WTC11 (cell line): ENCODE results near the gene CYP19A1. TPM values are rescaled to one million over a fixed set of nuclear protein-coding genes. Genes with fewer than 3 reads are reported as not detected.

ENCODE experiments used
- ATAC-seq: fragments of 200-7000 bp; cut with Tn5 transposase; 2 replicates; pipeline ENCODE4 v1.10.0; 2021; ENCODE audit warnings: mild to moderate bottlenecking, moderate library complexity
- CTCF ChIA-PET: fragments of 300-600 bp; sonication (Branson Sonifier 250); formaldehyde crosslinking; loops from one replicate; lab custom pipeline; 2021; ENCODE audit warnings: antibody characterized with exemption; lab: Charles Lee
- POLR2A ChIA-PET: fragments of 350-600 bp; sonication (Branson Sonifier 250); formaldehyde crosslinking; loops from one replicate; lab custom pipeline; 2021; ENCODE audit warnings: antibody characterized with exemption; lab: Charles Lee
- DNase-seq: peaks from one replicate; pipeline ENCODE4 v3.0.0; 2021; ENCODE audit warnings: low spot score
- H3K27ac Mint-ChIP-seq: 2 replicates; pipeline ENCODE4 v1.8.0; 2021; ENCODE audit warnings: mixed read lengths
- H3K27me3 Mint-ChIP-seq: 2 replicates; pipeline ENCODE4 v1.8.0; 2021; ENCODE audit warnings: low read depth, mild to moderate bottlenecking, moderate library complexity, mixed read lengths
- H3K36me3 Mint-ChIP-seq: 2 replicates; pipeline ENCODE4 v1.8.0; 2021; ENCODE audit warnings: mixed read lengths
- H3K4me1 Mint-ChIP-seq: 2 replicates; pipeline ENCODE4 v1.8.0; 2022; ENCODE audit warnings: mixed read lengths
- H3K4me3 Mint-ChIP-seq: 2 replicates; pipeline ENCODE4 v1.8.0; 2021; ENCODE audit warnings: mild to moderate bottlenecking, moderate library complexity, mixed read lengths
- H3K9me3 Mint-ChIP-seq: 2 replicates; pipeline ENCODE4 v1.8.0; 2021; ENCODE audit warnings: mixed read lengths
- ATF3 ChIP-seq: sonication (generic); formaldehyde crosslinking; conservative IDR thresholded peaks from 2 replicates; pipeline ENCODE4 v1.8.1; 2022; ENCODE audit warnings: mild to moderate bottlenecking, missing genetic modification reagents
- ATF6 ChIP-seq: sonication (generic); formaldehyde crosslinking; IDR thresholded peaks from 2 replicates; pipeline ENCODE4 v1.8.1; 2023; ENCODE audit warnings: mild to moderate bottlenecking, missing genetic modification reagents
- CBFB ChIP-seq: sonication (generic); formaldehyde crosslinking; IDR thresholded peaks from 2 replicates; pipeline ENCODE4 v1.8.1; 2022; ENCODE audit warnings: mild to moderate bottlenecking, low read depth, missing genetic modification reagents
- CREB1 ChIP-seq: sonication (generic); formaldehyde crosslinking; IDR thresholded peaks from 2 replicates; pipeline ENCODE4 v1.8.0; 2023; ENCODE audit warnings: mild to moderate bottlenecking, missing genetic modification reagents
- CREM ChIP-seq: sonication (generic); formaldehyde crosslinking; IDR thresholded peaks from 2 replicates; pipeline ENCODE4 v1.8.1; 2022; ENCODE audit warnings: mild to moderate bottlenecking, missing genetic modification reagents, moderate library complexity
- EMX1 ChIP-seq: fragments of 250-450 bp; sonication (Bioruptor Pico); IDR thresholded peaks from 2 replicates; pipeline ENCODE4 v1.8.0; 2021; ENCODE audit warnings: mild to moderate bottlenecking
- GABPB1 ChIP-seq: sonication (generic); formaldehyde crosslinking; IDR thresholded peaks from 2 replicates; pipeline ENCODE4 v1.8.1; 2023; ENCODE audit warnings: mild to moderate bottlenecking, missing genetic modification reagents
- NFATC4 ChIP-seq: fragments of 250-450 bp; sonication (Bioruptor Pico); IDR thresholded peaks from 2 replicates; pipeline ENCODE4 v1.9.0; 2021; ENCODE audit warnings: mild to moderate bottlenecking
- NR1H2 ChIP-seq: sonication (generic); formaldehyde crosslinking; IDR thresholded peaks from 2 replicates; pipeline ENCODE4 v1.9.0; 2021; ENCODE audit warnings: mild to moderate bottlenecking, moderate library complexity, missing genetic modification reagents
- NR2C2 ChIP-seq: sonication (generic); formaldehyde crosslinking; IDR thresholded peaks from 2 replicates; pipeline ENCODE4 v1.8.0; 2022; ENCODE audit warnings: mild to moderate bottlenecking, missing genetic modification reagents
- PREB ChIP-seq: sonication (generic); formaldehyde crosslinking; IDR thresholded peaks from 2 replicates; pipeline ENCODE4 v1.8.1; 2022; ENCODE audit warnings: mild to moderate bottlenecking, missing genetic modification reagents, moderate library complexity, borderline replicate concordance
- RORB ChIP-seq: fragments of 250-450 bp; sonication (Bioruptor Pico); IDR thresholded peaks from 2 replicates; pipeline ENCODE4 v1.9.0; 2021; ENCODE audit warnings: mild to moderate bottlenecking
- SMAD3 ChIP-seq: sonication (generic); formaldehyde crosslinking; IDR thresholded peaks from 2 replicates; pipeline ENCODE4 v1.8.0; 2022; ENCODE audit warnings: missing genetic modification reagents, mild to moderate bottlenecking, borderline replicate concordance
- TCF7 ChIP-seq: sonication (generic); formaldehyde crosslinking; IDR thresholded peaks from 2 replicates; pipeline ENCODE4 v1.8.0; 2022; ENCODE audit warnings: mild to moderate bottlenecking, low read depth, missing genetic modification reagents, moderate library complexity
- TEAD4 ChIP-seq: sonication (generic); formaldehyde crosslinking; IDR thresholded peaks from 2 replicates; pipeline ENCODE4 v1.8.0; 2022; ENCODE audit warnings: mild to moderate bottlenecking, missing genetic modification reagents
- TP53 ChIP-seq: sonication (generic); formaldehyde crosslinking; IDR thresholded peaks from 2 replicates; pipeline ENCODE4 v1.8.1; 2023; ENCODE audit warnings: mild to moderate bottlenecking, missing genetic modification reagents
- ZNF138 ChIP-seq: sonication (generic); formaldehyde crosslinking; conservative IDR thresholded peaks from 2 replicates; pipeline ENCODE4 v1.8.1; 2022; ENCODE audit warnings: mild to moderate bottlenecking, moderate library complexity, missing genetic modification reagents
- ZNF232 ChIP-seq: sonication (generic); formaldehyde crosslinking; IDR thresholded peaks from 2 replicates; pipeline ENCODE4 v1.8.0; 2022; ENCODE audit warnings: mild to moderate bottlenecking, missing genetic modification reagents
- ZNF263 ChIP-seq: sonication (generic); formaldehyde crosslinking; IDR thresholded peaks from 2 replicates; pipeline ENCODE4 v1.8.1; 2022; ENCODE audit warnings: low read depth, mild to moderate bottlenecking, moderate library complexity, missing genetic modification reagents
- ZNF512 ChIP-seq: sonication (generic); formaldehyde crosslinking; IDR thresholded peaks from 2 replicates; pipeline ENCODE4 v1.8.1; 2022; ENCODE audit warnings: missing genetic modification reagents, borderline replicate concordance
- total RNA-seq: library from RNA; stranded (reverse); gene quantifications from 3 replicates; pipeline ENCODE4 v1.2.3, GENCODE V29; 2021
- TF ChIP-seq, protein P1 (sequence below): sonication (generic); formaldehyde crosslinking; IDR thresholded peaks from 2 replicates; pipeline ENCODE4 v1.8.1; 2023; ENCODE audit warnings: mild to moderate bottlenecking, missing genetic modification reagents
- TF ChIP-seq, protein P2 (sequence below): fragments of 250-450 bp; sonication (Bioruptor Pico); IDR thresholded peaks from 2 replicates; pipeline ENCODE4 v1.8.0; 2021; ENCODE audit warnings: mild to moderate bottlenecking
- TF ChIP-seq, protein P3 (sequence below): fragments of 250-450 bp; sonication (Bioruptor Pico); IDR thresholded peaks from 2 replicates; pipeline ENCODE4 v1.9.0; 2021; ENCODE audit warnings: mild to moderate bottlenecking, borderline replicate concordance
- TF ChIP-seq, protein P4 (sequence below): sonication (generic); formaldehyde crosslinking; IDR thresholded peaks from 2 replicates; pipeline ENCODE4 v1.8.1; 2023; ENCODE audit warnings: mild to moderate bottlenecking, moderate library complexity, missing genetic modification reagents

CYP19A1 gene
- total RNA-seq, 1 experiment from 2014 or later = not detected

DNA sequence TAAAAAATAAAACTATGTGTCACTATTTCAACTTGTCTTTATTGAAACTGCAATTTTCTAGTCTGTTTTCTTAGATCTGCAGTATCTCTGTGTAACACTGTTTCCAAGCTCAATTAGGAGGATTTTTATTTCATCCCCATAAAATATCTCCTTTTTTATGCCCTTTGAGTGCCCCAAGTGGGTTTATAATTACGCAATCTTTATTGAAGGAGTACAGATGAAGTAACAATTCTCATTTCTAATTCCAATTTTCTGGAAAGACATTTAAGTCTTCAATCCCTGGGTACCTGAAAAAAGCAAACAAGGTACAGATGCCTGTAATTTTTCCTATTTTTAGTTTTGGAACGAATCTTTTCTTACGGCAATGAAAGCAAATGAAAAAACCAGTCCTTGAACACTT, 61.3 kb downstream of the CYP19A1 start:
- Mint-ChIP-seq H3K36me3 (no peaks in the 10 kb centered on the region), H3K27me3 (peaks cover 2% of the 10 kb centered on the region; the same call in 1 of the 2 replicates), H3K4me1 (no peaks in the 10 kb centered on the region), H3K4me3 (no peak overlapping the region), H3K9me3 (no peaks in the 10 kb centered on the region), H3K27ac (no peak overlapping the region)
- no peak for TF ChIP-seq NFATC4 (CRISPR knock-in tag)
- TF ChIP-seq PREB = no peak
- no peak for TF ChIP-seq TCF7 (CRISPR knock-in tag)
- no peak for TF ChIP-seq CREB1 (CRISPR knock-in tag)
- no peak for TF ChIP-seq NR2C2
- TF ChIP-seq, protein P1, sequence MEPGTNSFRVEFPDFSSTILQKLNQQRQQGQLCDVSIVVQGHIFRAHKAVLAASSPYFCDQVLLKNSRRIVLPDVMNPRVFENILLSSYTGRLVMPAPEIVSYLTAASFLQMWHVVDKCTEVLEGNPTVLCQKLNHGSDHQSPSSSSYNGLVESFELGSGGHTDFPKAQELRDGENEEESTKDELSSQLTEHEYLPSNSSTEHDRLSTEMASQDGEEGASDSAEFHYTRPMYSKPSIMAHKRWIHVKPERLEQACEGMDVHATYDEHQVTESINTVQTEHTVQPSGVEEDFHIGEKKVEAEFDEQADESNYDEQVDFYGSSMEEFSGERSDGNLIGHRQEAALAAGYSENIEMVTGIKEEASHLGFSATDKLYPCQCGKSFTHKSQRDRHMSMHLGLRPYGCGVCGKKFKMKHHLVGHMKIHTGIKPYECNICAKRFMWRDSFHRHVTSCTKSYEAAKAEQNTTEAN (CRISPR knock-in tag) = no peak
- TF ChIP-seq CREM (CRISPR knock-in tag) = no peak
- TF ChIP-seq ATF3 = no peak
- TF ChIP-seq NR1H2 (CRISPR knock-in tag) = no peak
- TF ChIP-seq SMAD3 (CRISPR knock-in tag) = no peak
- TF ChIP-seq EMX1 (CRISPR knock-in tag) = no peak
- TF ChIP-seq GABPB1 (CRISPR knock-in tag) = no peak
- no peak for TF ChIP-seq TP53
- TF ChIP-seq, protein P2, sequence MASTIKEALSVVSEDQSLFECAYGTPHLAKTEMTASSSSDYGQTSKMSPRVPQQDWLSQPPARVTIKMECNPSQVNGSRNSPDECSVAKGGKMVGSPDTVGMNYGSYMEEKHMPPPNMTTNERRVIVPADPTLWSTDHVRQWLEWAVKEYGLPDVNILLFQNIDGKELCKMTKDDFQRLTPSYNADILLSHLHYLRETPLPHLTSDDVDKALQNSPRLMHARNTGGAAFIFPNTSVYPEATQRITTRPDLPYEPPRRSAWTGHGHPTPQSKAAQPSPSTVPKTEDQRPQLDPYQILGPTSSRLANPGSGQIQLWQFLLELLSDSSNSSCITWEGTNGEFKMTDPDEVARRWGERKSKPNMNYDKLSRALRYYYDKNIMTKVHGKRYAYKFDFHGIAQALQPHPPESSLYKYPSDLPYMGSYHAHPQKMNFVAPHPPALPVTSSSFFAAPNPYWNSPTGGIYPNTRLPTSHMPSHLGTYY = no peak
- no peak for TF ChIP-seq ATF6 (CRISPR knock-in tag)
- TF ChIP-seq TEAD4 (CRISPR knock-in tag) = no peak
- POLR2A ChIA-PET = no interaction called here
- ATAC-seq (no peak), DNase-seq (no peak)
- CTCF ChIA-PET = interaction anchor here (1.2 kb wide), 2 partner anchors 10 to 47 kb away, joined by 3 to 5 read pairs; no protein-coding TSS in a partner anchor

DNA sequence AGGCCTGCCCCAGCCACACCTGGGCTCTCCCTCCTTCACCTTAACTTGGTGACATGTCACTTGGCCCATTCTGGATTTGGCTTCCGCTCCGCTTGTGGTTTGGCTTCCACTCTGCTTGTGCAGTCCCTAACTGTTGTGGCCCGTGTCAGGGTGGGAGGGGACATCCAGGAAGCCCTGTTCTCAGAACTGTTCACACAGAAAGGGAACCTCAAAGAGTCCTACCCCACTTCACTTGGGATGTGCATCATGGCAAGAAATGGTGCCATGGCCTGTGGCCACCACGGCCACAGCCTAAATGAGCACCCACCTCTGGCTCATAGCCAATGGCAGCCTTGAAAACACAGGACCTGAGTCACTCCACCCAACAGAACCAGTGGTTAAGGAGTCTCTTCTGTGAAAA, 63.4 kb downstream of the CYP19A1 start:
- Mint-ChIP-seq H3K4me3 (no peak overlapping the region), H3K36me3 (no peaks in the 10 kb centered on the region), H3K27ac (no peak overlapping the region), H3K4me1 (no peaks in the 10 kb centered on the region), H3K9me3 (no peaks in the 10 kb centered on the region), H3K27me3 (peaks cover 2% of the 10 kb centered on the region; the same call in 1 of the 2 replicates)
- ChIA-PET POLR2A (no interaction called here), CTCF (interaction anchor here (0.5 kb wide), 1 partner anchor 112 kb away, joined by 3 read pairs; no protein-coding TSS in a partner anchor)
- no peak for DNase-seq
- ATAC-seq = no peak
- TF ChIP-seq ZNF263 (CRISPR knock-in tag) (no peak), CBFB (CRISPR knock-in tag) (no peak), ZNF232 (CRISPR knock-in tag) (no peak), RORB (CRISPR knock-in tag) (no peak), ZNF138 (CRISPR knock-in tag) (no peak), TP53 (no peak), ZNF512 (CRISPR knock-in tag) (no peak)
- TF ChIP-seq, protein P3, sequence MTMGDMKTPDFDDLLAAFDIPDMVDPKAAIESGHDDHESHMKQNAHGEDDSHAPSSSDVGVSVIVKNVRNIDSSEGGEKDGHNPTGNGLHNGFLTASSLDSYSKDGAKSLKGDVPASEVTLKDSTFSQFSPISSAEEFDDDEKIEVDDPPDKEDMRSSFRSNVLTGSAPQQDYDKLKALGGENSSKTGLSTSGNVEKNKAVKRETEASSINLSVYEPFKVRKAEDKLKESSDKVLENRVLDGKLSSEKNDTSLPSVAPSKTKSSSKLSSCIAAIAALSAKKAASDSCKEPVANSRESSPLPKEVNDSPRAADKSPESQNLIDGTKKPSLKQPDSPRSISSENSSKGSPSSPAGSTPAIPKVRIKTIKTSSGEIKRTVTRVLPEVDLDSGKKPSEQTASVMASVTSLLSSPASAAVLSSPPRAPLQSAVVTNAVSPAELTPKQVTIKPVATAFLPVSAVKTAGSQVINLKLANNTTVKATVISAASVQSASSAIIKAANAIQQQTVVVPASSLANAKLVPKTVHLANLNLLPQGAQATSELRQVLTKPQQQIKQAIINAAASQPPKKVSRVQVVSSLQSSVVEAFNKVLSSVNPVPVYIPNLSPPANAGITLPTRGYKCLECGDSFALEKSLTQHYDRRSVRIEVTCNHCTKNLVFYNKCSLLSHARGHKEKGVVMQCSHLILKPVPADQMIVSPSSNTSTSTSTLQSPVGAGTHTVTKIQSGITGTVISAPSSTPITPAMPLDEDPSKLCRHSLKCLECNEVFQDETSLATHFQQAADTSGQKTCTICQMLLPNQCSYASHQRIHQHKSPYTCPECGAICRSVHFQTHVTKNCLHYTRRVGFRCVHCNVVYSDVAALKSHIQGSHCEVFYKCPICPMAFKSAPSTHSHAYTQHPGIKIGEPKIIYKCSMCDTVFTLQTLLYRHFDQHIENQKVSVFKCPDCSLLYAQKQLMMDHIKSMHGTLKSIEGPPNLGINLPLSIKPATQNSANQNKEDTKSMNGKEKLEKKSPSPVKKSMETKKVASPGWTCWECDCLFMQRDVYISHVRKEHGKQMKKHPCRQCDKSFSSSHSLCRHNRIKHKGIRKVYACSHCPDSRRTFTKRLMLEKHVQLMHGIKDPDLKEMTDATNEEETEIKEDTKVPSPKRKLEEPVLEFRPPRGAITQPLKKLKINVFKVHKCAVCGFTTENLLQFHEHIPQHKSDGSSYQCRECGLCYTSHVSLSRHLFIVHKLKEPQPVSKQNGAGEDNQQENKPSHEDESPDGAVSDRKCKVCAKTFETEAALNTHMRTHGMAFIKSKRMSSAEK (CRISPR knock-in tag) = no peak
- TF ChIP-seq, protein P4, sequence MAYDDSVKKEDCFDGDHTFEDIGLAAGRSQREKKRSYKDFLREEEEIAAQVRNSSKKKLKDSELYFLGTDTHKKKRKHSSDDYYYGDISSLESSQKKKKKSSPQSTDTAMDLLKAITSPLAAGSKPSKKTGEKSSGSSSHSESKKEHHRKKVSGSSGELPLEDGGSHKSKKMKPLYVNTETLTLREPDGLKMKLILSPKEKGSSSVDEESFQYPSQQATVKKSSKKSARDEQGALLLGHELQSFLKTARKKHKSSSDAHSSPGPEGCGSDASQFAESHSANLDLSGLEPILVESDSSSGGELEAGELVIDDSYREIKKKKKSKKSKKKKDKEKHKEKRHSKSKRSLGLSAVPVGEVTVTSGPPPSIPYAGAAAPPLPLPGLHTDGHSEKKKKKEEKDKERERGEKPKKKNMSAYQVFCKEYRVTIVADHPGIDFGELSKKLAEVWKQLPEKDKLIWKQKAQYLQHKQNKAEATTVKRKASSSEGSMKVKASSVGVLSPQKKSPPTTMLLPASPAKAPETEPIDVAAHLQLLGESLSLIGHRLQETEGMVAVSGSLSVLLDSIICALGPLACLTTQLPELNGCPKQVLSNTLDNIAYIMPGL (CRISPR knock-in tag) = no peak
